AG04449 (cell line): Measurements from ENCODE around the gene TMX2.
"Not testable (repeated sequence)": the region's sequence is repeated elsewhere in the genome, so short reads cannot be mapped to it uniquely, and the experiment has no call there.

Source experiments
- CTCF ChIA-PET: fragments of 350-600 bp; formaldehyde crosslinking; extraction: SDS; loops from one replicate; lab custom pipeline; 2021; ENCODE audit warnings: antibody characterized with exemption; lab: Yijun Ruan, JAX
- POLR2A ChIA-PET: fragments of 400-600, 350-600 bp; formaldehyde crosslinking; extraction: SDS; loops from one replicate; lab custom pipeline; 2020; ENCODE audit warnings: antibody characterized with exemption, inconsistent platforms; lab: Yijun Ruan, JAX
- DNase-seq: peaks from one replicate; pipeline ENCODE4 v3.0.0-alpha.2; 2010; ENCODE audit warnings: low read depth, low spot score
- H3K4me3 ChIP-seq: 2 replicates; pipeline ENCODE4 v1.5.1; 2011; ENCODE audit warnings: low read depth, mild to moderate bottlenecking, control low read depth, low read length
- TF ChIP-seq, protein P1 (sequence below): IDR thresholded peaks from one replicate; pipeline ENCODE4 v1.5.1; 2011; ENCODE audit warnings: mild to moderate bottlenecking, moderate library complexity, low read length, control low read depth, inconsistent platforms; ENCODE audit not compliant: insufficient read depth; ENCODE audit errors: missing control alignments

TMX2 gene

DNA sequence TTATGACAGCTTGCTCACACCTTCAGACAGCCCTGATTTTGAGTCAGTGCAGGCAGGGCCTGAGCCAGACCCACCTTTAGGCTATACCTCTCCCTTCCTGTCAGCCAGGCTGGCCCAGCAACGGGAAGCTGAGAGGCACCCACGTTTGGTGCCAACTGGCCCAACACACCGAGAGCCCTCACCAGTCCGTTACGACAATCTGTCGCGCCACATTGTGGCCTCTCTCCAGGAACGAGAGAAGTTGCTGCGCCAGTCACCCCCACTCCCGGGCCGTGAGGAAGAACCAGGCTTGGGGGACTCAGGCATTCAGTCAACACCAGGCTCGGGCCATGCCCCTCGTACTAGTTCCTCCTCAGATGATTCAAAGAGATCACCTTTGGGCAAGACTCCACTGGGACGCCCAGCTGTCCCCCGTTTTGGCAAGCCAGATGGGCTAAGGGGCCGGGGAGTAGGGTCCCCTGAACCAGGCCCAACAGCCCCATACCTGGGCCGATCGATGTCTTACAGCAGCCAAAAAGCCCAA lies 13.5 kb upstream of the TMX2 start:
- POLR2A ChIA-PET = interaction anchor here (1.2 kb wide), 1 partner anchor 13 kb away, joined by 4 read pairs; the partner anchor contains the start of genes MED19 and TMX2
- DNase-seq = no peak

DNA sequence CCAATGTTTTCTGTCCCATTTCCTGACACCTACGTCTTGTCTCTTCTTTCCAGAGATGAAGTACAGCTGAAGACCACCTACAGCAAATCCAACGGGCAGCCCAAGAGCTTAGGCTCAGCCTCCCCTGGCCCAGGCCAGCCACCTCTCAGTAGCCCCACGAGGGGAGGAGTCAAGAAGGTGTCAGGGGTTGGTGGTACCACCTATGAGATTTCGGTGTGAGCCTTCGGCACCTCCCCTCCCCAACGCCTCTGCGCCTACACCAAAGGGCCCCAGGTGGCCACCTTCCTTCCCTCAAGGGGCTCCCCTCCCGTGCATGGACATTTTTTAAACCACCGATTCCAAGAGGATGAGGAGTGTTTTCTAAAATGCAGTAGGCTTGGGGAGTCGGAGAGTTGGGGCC lies 12.6 kb upstream of the TMX2 start:
- no peak for DNase-seq
- CTCF ChIA-PET = no interaction called here
- POLR2A ChIA-PET = no interaction called here
- TF ChIP-seq, protein P1, sequence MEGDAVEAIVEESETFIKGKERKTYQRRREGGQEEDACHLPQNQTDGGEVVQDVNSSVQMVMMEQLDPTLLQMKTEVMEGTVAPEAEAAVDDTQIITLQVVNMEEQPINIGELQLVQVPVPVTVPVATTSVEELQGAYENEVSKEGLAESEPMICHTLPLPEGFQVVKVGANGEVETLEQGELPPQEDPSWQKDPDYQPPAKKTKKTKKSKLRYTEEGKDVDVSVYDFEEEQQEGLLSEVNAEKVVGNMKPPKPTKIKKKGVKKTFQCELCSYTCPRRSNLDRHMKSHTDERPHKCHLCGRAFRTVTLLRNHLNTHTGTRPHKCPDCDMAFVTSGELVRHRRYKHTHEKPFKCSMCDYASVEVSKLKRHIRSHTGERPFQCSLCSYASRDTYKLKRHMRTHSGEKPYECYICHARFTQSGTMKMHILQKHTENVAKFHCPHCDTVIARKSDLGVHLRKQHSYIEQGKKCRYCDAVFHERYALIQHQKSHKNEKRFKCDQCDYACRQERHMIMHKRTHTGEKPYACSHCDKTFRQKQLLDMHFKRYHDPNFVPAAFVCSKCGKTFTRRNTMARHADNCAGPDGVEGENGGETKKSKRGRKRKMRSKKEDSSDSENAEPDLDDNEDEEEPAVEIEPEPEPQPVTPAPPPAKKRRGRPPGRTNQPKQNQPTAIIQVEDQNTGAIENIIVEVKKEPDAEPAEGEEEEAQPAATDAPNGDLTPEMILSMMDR = no peak
- no peak overlapping the region for H3K4me3 ChIP-seq

More for the DNA sequence above, 13.5 kb upstream of the TMX2 start:
- H3K4me3 ChIP-seq = no peak overlapping the region
- TF ChIP-seq, protein P1 = no peak
- CTCF ChIA-PET = interaction anchor here (1.0 to 1.4 kb wide), 3 partner anchors 10 to 102 kb away, joined by 4 read pairs; no protein-coding TSS in a partner anchor

DNA sequence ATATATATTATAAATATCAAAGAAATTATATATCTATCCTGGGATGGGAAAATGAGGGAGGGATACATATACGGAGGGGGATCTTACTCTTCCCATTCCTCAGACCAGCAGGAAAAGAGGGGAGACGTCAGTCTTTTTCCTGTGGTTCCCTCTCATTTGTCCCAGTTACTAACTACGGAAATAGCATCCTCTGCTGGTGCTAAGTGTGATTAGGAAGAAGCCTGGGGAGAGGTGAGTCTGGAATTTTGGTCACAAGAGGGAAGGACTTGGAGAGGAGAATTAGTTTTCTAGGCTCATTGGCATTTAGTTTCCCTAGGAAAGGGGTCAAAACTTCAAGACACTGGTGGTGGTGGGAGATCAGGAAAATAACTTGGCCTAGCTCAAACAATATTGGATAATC lies 12.0 kb upstream of the TMX2 start:
- H3K4me3 ChIP-seq = no peak overlapping the region
- TF ChIP-seq, protein P1 = no peak
- POLR2A ChIA-PET = no interaction called here
- no peak for DNase-seq
- CTCF ChIA-PET = no interaction called here

DNA sequence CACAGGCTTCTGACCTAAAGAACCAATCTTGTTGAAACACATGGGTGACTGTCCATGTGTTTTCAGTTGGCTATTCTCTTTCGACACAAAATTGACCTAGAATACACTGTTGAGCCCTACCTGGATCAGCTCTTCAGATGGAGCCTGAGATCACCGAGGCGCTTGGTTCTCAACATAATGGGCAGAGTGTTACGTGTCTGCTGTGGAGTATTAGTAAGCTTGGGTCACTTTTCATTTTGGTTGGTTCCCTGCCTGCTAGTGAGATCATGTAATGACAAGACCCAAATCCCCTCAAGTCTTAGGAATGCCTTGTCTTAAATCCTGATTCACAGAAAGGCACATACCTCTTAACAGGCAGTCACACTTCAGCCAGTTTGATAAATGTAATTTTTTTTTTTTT lies 9.1 kb upstream of the TMX2 start:
- H3K4me3 ChIP-seq = no peak overlapping the region
- CTCF ChIA-PET = interaction anchor here (1.2 to 1.3 kb wide), 3 partner anchors 20 to 822 kb away, joined by 3 to 4 read pairs (median 4); no protein-coding TSS in a partner anchor
- peak; percentile 1 for DNase-seq
- POLR2A ChIA-PET = no interaction called here
- TF ChIP-seq, protein P1 = no peak

DNA sequence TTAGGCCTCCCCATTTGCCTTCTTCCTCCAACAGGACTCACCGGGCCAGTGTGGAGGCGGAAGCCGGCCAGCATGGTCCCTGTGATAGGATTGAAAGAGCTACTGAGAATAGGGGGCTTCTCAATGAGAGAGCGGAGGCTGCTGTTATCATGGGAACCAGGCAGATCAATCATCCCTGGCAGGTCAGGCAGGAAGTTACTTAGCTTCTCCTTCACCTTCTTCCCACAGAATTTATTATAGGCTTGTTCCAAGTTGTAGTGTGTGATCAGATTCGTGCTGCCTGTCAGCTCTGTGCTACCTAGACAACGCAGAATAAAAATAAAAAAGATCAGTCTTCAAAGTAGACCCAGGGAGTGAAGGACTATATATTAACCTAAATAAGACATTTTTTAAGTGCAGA lies 7.5 kb upstream of the TMX2 start:
- DNase-seq = no peak
- CTCF ChIA-PET = interaction anchor here (1.5 kb wide), 1 partner anchor 96 kb away, joined by 6 read pairs; no protein-coding TSS in a partner anchor
- POLR2A ChIA-PET = no interaction called here
- TF ChIP-seq, protein P1 = no peak
- no peak overlapping the region for H3K4me3 ChIP-seq

DNA sequence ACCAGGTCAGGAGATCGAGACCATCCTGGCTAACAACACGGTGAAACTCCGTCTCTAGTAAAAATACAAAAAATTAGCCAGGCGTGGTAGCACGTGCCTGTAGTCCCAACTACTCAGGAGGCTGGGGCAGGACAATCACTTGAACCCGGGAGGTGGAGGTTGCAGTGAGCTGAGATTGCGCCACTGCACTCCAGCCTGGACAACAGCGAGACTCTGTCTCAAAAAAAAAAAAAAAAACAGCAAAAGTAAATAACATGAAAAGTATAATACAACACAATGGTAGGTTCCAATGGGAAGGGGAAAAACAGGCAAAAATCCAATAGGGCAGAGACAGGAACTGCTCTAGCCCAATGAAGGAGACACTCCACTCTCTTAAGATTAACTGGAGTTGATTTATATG lies 7.0 kb upstream of the TMX2 start:
- POLR2A ChIA-PET, DNase-seq, H3K4me3 ChIP-seq: not testable (repeated sequence)
- CTCF ChIA-PET = interaction anchor here (1.5 kb wide), 1 partner anchor 96 kb away, joined by 6 read pairs; no protein-coding TSS in a partner anchor
